PFSK-1 (cell line): Measurements from ENCODE around the gene CTNNA1.

Experiments
- FOXP2 ChIP-seq: optimal IDR thresholded peaks from 2 replicates; pipeline ENCODE3; 2011; ENCODE audit warnings: borderline replicate concordance, control low read depth, inconsistent platforms; ENCODE audit not compliant: insufficient read depth; ENCODE audit errors: extremely low read length, extremely low read depth
- POLR2AphosphoS5 ChIP-seq: IDR thresholded peaks from 2 replicates; pipeline ENCODE4 v1.6.1; 2012; ENCODE audit warnings: low read depth, mild to moderate bottlenecking, control low read depth, low read length, moderate library complexity
- SIN3A ChIP-seq: IDR thresholded peaks from 2 replicates; pipeline ENCODE4 v1.6.1; 2012; ENCODE audit warnings: mild to moderate bottlenecking, low read length, moderate library complexity, borderline replicate concordance; ENCODE audit not compliant: insufficient read depth
- TAF1 ChIP-seq: IDR thresholded peaks from 2 replicates; pipeline ENCODE4 v1.6.1; 2012; ENCODE audit warnings: low read length, control low read depth, borderline replicate concordance; ENCODE audit not compliant: insufficient read depth
- TF ChIP-seq, protein P1 (sequence below), 2 experiments: IDR thresholded peaks; 2 replicates each; pipeline versions ENCODE4 v1.6.1 to v1.8.0; 2011 to 2012; ENCODE audit warnings: low read depth in 2 of 2, low read length in 2 of 2, control low read depth in 1 of 2, inconsistent platforms in 1 of 2, mild to moderate bottlenecking in 1 of 2, moderate library complexity in 1 of 2; ENCODE audit not compliant: insufficient read depth in 1 of 2

Gene CTNNA1

DNA sequence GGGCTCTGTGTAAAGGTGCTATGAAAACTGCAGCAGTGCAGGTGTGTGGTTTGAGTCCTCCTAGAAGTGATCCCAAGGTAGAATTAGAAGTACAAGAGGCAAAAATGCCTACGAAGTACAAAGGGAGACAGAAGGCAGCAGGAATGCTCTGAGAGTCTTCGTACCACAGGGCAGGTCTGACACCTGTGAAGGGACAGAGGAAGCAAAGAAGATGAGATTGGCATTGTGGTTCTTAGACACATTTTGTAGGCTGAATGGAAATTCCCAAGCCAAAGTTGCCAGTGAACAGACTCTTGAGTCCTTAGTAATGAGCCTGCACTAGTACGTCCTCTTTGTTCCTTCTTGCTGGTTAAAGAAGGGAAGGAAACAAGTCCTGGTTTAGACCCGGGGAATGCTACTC, 123.6 kb downstream of the CTNNA1 start:
- TF ChIP-seq SIN3A (no peak), TAF1 (no peak), FOXP2 (no peak), POLR2AphosphoS5 (no peak)
- TF ChIP-seq, protein P1, sequence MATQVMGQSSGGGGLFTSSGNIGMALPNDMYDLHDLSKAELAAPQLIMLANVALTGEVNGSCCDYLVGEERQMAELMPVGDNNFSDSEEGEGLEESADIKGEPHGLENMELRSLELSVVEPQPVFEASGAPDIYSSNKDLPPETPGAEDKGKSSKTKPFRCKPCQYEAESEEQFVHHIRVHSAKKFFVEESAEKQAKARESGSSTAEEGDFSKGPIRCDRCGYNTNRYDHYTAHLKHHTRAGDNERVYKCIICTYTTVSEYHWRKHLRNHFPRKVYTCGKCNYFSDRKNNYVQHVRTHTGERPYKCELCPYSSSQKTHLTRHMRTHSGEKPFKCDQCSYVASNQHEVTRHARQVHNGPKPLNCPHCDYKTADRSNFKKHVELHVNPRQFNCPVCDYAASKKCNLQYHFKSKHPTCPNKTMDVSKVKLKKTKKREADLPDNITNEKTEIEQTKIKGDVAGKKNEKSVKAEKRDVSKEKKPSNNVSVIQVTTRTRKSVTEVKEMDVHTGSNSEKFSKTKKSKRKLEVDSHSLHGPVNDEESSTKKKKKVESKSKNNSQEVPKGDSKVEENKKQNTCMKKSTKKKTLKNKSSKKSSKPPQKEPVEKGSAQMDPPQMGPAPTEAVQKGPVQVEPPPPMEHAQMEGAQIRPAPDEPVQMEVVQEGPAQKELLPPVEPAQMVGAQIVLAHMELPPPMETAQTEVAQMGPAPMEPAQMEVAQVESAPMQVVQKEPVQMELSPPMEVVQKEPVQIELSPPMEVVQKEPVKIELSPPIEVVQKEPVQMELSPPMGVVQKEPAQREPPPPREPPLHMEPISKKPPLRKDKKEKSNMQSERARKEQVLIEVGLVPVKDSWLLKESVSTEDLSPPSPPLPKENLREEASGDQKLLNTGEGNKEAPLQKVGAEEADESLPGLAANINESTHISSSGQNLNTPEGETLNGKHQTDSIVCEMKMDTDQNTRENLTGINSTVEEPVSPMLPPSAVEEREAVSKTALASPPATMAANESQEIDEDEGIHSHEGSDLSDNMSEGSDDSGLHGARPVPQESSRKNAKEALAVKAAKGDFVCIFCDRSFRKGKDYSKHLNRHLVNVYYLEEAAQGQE (IDR thresholded peaks at IDR 0.05; ENCODE audit: insufficient read depth in 1 of 2, low read depth in 2 of 2, low read length in 2 of 2), result no peak

DNA sequence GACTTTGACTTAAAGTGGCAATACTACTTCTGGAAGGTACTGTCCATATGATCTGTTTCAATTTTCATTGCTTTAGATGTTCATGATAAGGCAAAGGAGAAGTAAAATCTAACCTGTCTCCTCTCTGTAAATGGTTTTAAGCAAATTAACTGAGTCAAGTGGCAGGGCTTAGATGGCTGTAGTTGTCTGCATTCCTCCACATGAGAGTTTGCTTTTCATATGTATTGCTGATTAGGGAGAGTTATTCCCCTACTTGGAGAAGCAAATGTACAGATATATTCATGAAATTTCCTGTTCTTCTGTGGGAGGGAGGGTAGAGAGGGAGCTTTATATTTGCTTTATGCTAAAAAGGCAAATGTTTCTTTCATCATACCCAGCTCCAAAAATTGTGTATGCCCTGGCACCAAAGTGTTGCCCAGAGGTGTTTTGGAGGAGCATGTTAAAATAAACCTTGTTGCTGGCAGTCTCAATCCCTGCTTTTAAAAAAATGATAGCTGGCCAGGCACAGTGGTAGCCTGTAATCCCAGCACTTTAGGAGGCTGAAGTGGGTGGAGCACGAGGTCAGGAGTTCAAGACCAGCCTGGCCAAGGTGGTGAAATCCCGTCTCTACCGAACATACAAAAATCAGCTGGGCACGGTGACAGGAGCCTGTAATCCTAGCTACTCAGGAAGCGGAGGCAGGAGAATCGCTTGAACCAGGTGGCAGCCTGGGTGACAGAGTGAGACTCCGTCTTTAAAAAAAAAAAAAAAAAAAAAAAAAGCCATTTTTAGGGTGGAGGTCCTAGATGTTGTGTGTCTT, 125.4 kb downstream of the CTNNA1 start:
- TF ChIP-seq, protein P1 (IDR thresholded peaks at IDR 0.05; ENCODE audit: insufficient read depth in 1 of 2, low read depth in 2 of 2, low read length in 2 of 2), result no peak
- no peak for TF ChIP-seq FOXP2
- no peak for TF ChIP-seq POLR2AphosphoS5

DNA sequence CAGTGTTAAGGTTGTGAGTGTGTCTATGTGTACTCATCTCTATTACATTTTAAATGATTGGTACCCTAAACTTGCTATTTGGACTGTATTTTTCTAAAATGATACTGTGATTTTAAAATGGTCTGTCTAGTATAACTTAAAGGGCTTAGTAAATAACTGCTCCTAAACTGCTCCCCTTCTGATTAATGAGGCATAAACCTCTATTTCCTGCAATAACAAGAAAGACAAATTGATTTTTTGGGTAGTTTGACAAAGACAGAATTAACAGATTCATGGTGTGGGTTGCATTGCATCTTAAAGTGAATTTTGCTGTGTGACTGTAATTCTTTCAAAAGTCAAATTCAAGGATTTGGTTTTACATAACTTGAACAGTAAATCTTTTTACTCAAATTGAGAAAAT, 130.0 kb downstream of the CTNNA1 start:
- TF ChIP-seq TAF1, result no peak
- TF ChIP-seq POLR2AphosphoS5, result no peak
- no peak for TF ChIP-seq FOXP2
- TF ChIP-seq, protein P1 (IDR thresholded peaks at IDR 0.05; ENCODE audit: insufficient read depth in 1 of 2, low read depth in 2 of 2, low read length in 2 of 2), result no peak
- TF ChIP-seq SIN3A, result no peak

DNA sequence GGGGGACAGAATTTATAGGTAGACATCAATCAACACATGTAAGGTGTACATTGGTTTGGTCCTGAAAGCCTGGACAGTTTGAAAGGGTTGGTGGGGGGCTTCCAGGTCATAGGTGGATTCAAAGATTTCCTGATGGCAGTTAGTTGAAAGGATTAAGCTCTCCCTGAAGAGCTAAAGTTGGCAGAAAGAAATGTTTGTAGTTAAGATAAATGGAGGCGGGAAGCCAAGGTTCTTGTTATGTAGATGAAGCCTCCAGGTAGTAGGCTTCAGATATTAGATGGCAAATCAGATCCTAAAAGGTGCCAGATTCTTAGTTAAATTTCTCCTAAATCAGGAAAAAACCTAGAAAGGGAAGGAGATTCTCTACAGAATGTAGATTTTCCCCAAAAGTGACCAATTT, 130.9 kb downstream of the CTNNA1 start:
- TF ChIP-seq SIN3A (no peak), POLR2AphosphoS5 (no peak)
- TF ChIP-seq, protein P1 (IDR thresholded peaks at IDR 0.05; ENCODE audit: insufficient read depth in 1 of 2, low read depth in 2 of 2, low read length in 2 of 2), result no peak

DNA sequence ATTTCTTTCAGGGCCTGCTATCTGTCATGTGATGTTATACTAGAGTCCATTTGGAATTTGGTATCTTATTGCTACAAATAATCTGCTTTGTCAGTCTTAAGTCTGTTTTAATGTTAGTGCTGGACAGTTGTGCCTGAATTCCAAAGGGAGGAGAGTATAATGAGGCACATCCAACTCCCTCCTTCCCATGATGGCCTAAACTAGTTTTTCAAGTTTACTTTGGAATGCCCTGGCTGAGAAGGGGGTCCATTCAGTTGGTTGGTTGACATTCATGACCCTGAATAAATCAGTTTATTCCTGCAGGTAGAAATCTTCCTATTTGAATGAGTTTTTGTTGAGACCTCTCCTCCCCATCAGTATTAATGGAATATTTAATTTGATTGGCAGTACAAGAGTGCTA, 131.3 kb downstream of the CTNNA1 start:
- TF ChIP-seq POLR2AphosphoS5 (no peak), SIN3A (no peak), TAF1 (no peak), FOXP2 (no peak)
- TF ChIP-seq, protein P1 (IDR thresholded peaks at IDR 0.05; ENCODE audit: insufficient read depth in 1 of 2, low read depth in 2 of 2, low read length in 2 of 2), result no peak
